SK-N-SH (cell line): ENCODE data around the gene SRBD1.

Experiments
- RFX5 ChIP-seq: IDR thresholded peaks from 2 replicates; pipeline ENCODE4 v1.6.1; 2012; ENCODE audit warnings: mild to moderate bottlenecking, improper control_type of control experiment, low read length
- TF ChIP-seq, protein P1 (sequence below): fragments of 200-600 bp; sonication (generic); IDR thresholded peaks from 2 replicates; pipeline ENCODE4 v1.6.1; 2017; ENCODE audit warnings: antibody characterized with exemption, mild to moderate bottlenecking, moderate library complexity

GRCh38 chr2:45361666-45362065, 249.4 kb downstream of the SRBD1 start:
- TF ChIP-seq, protein P1, sequence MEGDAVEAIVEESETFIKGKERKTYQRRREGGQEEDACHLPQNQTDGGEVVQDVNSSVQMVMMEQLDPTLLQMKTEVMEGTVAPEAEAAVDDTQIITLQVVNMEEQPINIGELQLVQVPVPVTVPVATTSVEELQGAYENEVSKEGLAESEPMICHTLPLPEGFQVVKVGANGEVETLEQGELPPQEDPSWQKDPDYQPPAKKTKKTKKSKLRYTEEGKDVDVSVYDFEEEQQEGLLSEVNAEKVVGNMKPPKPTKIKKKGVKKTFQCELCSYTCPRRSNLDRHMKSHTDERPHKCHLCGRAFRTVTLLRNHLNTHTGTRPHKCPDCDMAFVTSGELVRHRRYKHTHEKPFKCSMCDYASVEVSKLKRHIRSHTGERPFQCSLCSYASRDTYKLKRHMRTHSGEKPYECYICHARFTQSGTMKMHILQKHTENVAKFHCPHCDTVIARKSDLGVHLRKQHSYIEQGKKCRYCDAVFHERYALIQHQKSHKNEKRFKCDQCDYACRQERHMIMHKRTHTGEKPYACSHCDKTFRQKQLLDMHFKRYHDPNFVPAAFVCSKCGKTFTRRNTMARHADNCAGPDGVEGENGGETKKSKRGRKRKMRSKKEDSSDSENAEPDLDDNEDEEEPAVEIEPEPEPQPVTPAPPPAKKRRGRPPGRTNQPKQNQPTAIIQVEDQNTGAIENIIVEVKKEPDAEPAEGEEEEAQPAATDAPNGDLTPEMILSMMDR: no peak
- TF ChIP-seq RFX5: no peak
